ENCODE results near the gene KRT15.

DNA sequence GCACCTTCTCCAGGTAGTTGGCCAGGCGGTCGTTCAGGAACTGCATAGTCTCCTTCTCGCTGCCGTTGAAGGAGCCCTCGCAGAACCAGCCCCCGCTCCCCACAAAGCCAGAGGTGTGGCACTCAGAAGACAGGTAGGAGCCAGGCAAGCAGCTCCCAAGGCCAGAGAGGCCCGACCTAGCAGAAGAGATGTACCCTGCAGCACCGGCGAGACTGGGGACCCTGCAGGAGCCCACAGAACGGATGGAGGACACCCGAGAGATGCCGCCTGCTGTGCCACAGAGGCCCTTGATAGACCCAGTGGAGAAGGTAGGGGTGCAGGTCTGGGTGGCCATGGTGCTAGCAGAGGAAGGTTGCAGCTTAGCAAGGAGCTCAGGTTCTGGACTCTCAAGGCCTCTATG lies 29.2 kb downstream of the KRT15 start, which contains the start of gene KRT36:
- TF ChIP-seq, protein P1, sequence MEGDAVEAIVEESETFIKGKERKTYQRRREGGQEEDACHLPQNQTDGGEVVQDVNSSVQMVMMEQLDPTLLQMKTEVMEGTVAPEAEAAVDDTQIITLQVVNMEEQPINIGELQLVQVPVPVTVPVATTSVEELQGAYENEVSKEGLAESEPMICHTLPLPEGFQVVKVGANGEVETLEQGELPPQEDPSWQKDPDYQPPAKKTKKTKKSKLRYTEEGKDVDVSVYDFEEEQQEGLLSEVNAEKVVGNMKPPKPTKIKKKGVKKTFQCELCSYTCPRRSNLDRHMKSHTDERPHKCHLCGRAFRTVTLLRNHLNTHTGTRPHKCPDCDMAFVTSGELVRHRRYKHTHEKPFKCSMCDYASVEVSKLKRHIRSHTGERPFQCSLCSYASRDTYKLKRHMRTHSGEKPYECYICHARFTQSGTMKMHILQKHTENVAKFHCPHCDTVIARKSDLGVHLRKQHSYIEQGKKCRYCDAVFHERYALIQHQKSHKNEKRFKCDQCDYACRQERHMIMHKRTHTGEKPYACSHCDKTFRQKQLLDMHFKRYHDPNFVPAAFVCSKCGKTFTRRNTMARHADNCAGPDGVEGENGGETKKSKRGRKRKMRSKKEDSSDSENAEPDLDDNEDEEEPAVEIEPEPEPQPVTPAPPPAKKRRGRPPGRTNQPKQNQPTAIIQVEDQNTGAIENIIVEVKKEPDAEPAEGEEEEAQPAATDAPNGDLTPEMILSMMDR (IDR thresholded peaks at IDR 0.05), result no peak
- no peak for TF ChIP-seq EZH2 (IDR thresholded peaks at IDR 0.05; ENCODE audit: borderline replicate concordance, insufficient read depth, low read depth, low read length, poor library complexity, severe bottlenecking)

Measured in B cell (primary cell).